ENCODE measurements around the gene ANXA8.
A peak's percentile ranks its signal among the peaks of the same experiment; 100 is the strongest.

ANXA8 gene

GRCh38 chr10:47445720-47446119 is 38.2 kb downstream of the ANXA8 start:
- no peak for DNase-seq

- DNase-seq = no peak
Measured at GRCh38 chr10:47444047-47444446, 39.9 kb downstream of the ANXA8 start.

GRCh38 chr10:47443145-47443544 is 40.8 kb downstream of the ANXA8 start:
- no peak for DNase-seq

- DNase-seq = no peak
Measured at GRCh38 chr10:47442351-47442750, 41.6 kb downstream of the ANXA8 start.

GRCh38 chr10:47441938-47442337 is 42.0 kb downstream of the ANXA8 start:
- DNase-seq = no peak

DNA sequence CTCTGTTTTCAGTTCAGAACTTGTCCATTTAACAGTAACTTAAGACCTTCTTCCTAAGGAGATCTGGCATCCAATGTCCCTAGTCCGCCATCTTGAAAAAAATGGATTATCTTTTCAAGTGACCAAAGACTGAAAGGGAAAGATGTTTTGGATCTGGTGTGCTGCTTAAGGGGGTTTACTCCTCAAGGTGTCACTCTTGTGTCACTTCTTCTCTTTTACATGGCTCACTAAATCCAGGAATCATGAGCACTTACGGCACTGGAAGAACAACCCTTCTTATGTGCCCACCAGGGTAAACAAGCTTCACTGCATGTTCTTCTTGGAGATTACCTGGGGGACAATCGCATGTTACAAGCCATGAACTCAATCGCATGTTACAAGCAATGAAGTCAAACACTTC is 43.7 kb downstream of the ANXA8 start:
- DNase-seq = no peak

- DNase-seq = peak; percentile 48
Measured at GRCh38 chr10:47438857-47439474, 44.9 kb downstream of the ANXA8 start.

- DNase-seq = no peak
Measured at GRCh38 chr10:47435081-47435480, 48.8 kb downstream of the ANXA8 start.

DNA sequence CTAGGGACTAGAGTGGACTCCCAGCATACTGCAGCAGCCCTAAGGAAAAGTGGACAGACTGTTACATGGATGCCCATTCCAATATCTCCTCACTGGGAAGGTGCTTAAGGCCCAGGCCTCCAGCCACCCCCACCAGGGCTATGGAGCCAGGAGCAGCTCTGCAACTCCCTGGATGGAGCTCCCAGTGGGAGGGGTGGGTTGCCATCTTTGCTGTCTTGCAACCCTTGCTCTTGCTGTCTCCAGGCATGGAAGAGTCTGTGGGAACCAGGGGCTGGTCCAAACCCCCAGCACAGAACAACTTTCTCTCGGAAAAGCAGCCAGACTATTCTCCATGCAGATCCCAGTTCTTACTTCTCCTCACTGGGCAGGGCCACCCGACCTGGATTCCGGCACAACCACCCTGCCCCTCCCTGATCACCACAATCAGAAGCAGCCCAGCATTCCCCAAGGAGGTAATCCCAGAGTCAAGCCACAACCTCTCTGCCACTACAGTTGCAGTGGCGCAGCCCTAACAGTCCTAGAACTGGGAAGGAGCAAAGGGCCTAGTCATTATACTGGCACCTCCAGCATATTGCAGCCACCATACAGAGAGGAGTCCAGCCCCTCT is 58.0 kb downstream of the ANXA8 start:
- DNase-seq = no peak

GRCh38 chr10:47424231-47424630 is 59.7 kb downstream of the ANXA8 start:
- no peak for DNase-seq

DNA sequence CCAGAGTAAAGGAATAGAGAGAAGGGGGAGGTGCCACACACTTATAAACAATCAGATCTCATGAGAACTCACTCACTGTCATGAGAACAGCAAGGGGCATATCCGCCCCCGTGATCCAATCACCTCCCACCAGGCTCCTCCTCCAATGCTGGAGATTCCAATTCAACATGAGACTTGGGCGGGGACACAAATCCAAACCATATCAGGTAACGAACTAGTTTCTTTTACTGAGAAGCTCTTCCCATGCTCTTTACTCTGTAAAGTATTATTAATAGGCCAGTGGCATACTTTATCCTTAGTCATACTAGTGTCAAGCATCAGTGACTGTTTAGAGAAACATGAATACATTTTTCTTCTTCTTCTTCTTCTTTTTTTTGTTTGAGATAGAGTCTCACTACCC is 60.4 kb downstream of the ANXA8 start:
- DNase-seq = peak; percentile 15

DNA sequence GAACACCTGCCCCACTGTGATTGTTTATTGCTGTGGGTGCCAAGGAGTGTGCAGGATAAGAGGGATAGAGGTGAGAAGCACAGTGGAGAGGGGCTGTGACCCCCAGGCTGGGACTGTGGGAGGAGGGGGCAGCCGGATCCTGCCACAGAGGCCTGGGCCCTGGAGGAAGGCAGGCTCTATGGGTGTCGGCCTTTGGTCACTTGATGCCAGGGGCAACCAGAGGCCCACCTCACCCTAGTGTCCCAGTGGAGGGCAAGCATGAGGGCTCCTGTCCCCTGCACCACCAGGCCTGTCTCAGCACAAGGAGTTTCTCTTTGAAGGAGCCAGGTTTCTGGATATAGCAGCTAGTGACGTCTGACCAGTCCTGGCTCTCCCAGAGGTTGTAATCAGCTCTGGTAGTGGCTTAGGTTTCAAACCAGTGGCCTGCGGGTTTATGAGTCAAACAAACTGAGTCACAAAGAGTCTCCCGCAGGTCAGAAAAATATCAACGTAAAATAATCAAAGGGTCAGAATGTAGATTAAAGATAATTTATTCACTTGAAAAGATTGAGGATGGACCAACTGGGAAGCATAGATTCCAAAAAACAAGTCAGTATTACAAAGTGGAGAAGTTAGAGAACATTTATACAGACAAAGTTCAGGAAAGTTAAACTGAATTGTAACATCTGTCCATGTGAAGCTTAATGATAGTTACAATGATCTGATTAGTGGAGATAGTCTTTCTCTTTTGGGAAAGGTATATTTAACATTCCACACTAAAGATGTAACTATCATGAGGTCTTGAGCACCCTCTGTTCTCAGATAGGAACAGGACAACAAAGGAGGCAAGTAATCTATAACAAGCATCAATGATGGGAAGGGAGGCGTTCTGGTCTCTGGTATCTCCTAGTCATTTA is 62.6 kb downstream of the ANXA8 start:
- DNase-seq = peak; percentile 80

GRCh38 chr10:47420305-47421056 is 63.4 kb downstream of the ANXA8 start:
- no peak for DNase-seq

DNA sequence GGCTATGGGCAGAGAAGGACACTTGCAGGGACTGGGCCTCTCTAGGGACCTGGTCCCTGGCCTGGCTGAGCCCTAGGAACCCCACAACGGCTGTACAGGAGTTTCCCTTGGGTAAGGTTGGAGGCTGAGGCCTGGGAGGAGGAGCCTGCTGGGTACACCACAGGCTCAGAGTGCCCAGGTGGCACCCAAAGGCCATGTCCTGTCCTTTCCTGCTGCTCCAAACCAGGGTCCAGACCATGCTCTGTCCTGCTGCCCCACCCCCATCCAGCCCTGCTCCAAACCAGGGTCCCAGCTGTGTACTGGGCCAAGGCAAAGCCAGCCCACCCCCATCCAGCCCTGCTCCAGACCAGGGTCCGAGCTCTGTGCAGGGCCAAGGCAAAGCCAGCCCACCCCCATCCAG is 64.5 kb downstream of the ANXA8 start:
- no peak for DNase-seq

DNA sequence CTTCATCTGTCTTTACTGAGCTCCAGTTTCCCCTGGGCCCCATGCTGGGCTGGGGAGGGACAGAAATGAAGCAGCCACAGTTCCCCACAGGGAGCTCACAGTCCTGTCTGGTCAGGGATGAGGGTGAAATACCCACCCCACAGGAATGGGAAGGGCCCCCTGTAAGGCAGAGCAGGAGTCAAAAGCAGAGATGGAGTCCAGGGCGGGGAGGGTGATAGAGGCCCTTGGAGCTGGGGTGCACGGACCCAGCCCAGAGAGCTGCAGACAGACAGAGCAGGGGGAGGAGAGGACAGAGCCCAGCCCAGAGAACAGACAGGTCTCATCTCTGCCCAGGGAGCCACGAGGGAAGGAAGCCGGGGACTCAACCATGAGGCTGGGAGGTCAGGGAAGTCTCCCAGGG is 64.9 kb downstream of the ANXA8 start:
- no peak for DNase-seq

DNA sequence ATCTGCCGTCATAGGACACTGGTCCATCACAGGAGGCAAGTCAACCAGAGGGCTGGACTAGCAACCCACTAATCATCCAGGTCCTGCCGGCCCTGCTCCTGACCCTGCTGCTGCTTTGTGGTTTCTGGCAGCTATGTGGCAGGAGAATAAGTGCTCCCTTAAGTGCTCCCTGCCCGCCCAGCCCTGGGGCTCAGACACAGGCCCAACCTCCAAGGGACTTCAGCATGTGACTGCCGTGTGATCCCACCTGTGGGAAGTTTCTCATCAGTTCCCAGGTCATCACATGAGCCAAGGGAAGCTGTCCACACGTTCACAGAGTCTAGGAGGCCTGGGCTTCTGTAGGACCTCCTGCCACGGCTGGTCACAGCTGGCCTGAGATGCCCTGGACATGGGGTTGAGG is 65.6 kb downstream of the ANXA8 start:
- no peak for DNase-seq

Measured in HCEC 1CT (cell line).